GM19463 (cell line): ENCODE measurements around the gene TMEM203.
"Not testable (repeated sequence)": the region's sequence is repeated elsewhere in the genome, so short reads cannot be mapped to it uniquely, and the experiment has no call there.

ENCODE experiments used
- ATAC-seq: cut with Tn5 transposase; IDR thresholded peaks from one replicate; pipeline ENCODE4 v1.9.1; 2021; ENCODE audit warnings: mild to moderate bottlenecking, moderate library complexity; ENCODE audit not compliant: unreplicated experiment

Gene TMEM203

DNA sequence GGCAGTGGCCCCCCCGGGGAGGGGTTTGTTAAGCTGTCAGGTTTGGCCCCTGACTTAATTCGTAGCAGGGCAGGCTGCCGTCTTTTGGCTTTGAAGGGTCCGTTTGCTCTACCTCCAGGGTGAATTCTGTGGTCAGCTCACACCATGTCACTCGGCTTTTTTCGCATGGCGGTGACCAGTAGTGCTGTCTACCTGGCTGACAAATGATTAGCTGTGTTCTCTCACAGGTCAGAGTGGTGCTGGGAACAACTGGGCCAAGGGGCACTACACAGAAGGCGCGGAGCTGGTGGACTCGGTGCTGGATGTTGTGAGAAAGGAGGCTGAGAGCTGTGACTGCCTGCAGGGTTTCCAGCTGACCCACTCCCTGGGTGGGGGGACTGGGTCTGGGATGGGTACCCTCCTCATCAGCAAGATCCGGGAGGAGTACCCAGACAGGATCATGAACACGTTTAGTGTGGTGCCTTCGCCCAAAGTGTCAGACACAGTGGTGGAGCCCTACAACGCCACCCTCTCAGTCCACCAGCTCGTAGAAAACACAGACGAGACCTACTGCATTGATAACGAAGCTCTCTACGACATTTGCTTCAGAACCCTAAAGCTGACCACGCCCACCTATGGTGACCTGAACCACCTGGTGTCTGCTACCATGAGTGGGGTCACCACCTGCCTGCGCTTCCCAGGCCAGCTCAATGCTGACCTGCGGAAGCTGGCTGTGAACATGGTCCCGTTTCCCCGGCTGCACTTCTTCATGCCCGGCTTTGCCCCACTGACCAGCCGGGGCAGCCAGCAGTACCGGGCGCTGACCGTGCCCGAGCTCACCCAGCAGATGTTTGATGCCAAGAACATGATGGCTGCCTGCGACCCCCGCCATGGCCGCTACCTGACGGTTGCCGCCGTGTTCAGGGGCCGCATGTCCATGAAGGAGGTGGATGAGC is 37.1 kb upstream of the TMEM203 start:
- ATAC-seq, result no peak

DNA sequence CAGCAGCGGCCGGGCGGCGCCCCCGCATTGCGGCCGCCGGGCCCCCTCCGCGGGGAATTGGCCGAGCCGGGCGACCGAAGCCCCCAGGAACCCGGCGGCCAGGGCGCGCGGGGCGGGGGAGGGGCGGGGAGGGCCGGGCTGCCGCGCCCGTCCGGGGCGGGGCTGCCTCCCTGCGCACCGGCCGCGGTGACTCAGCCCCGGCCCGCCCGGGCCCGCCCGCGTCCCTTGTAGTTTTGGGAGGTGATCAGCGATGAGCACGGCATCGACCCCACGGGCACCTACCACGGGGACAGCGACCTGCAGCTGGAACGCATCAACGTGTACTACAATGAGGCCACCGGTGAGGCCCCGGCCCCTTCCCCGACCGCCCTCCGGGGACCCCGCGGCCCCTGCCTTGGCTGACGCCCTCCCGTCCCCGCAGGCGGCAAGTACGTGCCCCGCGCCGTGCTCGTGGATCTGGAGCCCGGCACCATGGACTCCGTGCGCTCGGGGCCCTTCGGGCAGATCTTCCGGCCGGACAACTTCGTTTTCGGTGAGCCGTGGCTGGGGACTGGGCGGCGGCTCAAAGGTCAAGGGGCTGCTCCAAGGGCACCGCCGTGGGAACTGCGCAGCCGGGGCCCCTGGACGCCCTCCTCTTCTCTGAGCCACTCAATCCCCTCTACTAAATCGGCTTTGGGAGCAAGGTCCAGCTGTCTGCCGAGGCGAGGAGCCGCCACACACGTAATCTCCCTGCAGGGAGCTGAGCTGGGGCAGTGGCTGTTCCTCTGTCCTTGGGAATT is 36.2 kb upstream of the TMEM203 start:
- ATAC-seq, result peak; percentile 1

DNA sequence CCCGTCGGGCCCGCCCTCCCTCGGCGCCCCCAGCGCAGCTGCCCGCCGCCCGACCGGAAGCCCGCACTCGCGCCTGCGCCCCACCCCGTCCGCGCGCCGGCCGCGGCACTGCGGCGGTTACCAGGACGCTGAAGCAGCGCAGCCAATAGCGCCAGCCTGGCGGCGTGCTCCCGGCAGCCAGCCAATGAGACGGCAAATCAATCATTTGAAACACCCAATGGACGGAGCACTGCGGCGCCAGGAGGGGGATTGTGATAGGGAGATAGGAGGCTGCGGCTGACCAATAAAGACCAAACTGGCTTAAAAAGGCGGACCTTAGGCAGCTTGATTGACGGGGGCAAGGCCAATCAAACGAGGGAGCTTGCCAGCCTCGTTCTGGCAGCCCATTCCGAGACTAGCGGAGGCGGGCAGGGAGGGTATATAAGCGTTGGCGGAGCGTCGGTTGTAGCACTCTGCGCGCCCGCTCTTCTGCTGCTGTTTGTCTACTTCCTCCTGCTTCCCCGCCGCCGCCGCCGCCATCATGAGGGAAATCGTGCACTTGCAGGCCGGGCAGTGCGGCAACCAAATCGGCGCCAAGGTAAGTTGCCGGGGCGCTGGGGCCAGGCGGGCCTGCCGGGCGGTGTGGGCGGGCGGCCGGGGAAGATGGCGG is 35.5 kb upstream of the TMEM203 start, which contains the start of gene TUBB4B:
Gene TUBB4B (plus strand): TSS at position 447 of the 649 bp plus-strand sequence. CDS start 74 bp downstream, at position 521.
- peak; percentile 77 for ATAC-seq

DNA sequence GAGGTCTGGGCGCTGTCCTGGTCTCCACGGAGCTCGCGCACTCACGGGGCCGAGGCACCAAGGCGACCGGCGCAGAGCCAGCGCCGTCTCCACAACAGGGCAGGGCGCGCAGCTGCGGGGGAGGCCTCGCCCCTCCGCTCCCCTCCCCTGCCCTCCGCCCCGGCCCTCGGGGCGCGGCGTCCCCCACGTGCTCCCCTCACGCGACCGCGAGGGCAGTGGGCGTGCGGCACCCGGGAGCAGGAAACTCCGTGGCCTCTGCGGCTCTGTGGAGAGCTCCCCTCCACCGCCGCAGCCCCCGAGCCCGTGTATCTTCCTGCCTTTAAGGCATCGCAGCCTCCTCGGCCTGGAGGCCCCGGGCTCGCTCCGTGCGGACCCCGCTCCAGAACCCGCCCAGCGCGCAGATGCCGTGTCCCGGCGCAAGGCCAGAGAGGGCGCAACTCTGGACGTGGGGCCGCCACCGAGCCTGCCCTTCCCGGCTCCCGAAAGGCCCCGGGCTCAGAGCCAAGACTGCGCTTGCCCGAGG is 34.9 kb upstream of the TMEM203 start:
- ATAC-seq, result peak; percentile 25

DNA sequence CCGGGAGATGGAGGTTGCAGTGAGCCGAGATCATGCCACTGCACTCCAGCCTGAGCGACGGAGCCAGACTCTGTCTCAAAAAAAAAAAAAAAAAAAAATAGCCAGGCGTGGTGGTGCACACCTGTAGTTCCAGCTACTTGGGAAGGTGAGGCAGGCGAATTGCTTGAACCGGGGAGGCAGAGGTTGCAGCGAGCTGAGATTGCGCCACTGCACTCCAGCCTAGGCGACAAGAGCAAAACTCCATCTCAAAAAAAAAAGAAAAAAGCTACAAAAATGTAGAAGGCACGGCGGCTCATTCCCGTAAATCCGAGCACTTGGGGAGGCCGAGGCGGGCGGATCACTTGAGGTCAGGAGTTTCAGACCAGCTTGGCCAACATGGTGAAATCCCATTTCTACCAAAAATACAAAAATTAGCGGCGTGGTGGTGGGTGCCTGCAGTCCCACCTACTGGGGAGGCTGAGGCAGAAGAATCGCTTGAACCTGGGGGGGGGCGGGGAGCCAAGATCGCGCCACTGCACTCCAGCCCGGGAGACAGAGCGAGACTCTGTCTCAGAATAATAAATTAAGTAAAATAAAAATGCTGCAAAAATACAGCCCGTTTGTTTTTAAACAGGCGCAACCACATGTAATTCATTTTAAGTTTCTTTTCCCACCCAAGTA is 34.2 kb upstream of the TMEM203 start:
- ATAC-seq, result not testable (repeated sequence)

DNA sequence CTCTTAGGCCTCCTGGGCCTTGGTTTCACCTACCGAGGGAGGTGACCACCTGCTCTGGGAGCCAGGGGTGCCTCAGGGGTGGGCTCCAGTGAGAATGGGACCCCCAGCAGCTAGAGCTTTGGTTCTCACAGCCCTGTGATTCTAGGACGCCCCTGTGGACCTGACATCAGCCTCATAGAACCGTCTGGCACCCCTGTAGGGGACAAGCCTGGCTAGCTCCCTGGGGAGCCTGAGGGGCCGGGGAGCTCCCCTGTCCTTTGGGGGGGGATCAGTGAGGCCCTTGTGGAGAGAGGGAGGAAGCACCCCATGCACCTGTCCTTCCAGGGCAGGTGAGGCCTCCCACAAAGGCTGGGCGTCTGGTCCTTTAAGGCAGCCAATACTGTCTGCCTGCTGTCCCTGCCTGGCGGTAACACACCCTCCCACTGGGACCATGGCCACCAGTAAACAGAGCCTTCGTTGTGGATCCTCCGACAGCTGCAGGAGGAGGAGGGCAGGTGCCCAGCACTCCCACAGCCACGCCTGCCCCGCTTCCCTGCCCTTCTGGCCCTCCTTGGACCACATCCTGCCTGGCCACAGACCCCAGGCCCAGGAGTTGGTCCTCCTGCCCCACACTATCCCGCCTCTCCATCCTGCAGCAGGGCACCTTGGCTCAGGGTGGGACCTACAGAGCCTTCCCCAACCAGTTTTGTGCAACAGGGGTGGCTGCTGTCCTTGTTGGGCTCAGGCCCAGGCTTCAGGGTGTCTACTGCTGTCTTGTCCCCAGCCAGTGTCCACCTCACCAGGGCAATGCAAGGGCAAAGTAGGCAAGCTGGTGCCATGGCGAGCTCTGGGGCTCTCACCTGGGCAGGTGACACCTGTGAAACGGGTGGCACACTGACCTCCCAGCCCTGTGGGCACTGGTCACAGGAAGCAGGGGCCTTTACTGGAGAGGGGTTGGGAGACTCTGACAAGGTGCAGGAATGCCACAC is 32.6 kb upstream of the TMEM203 start:
- no peak for ATAC-seq

DNA sequence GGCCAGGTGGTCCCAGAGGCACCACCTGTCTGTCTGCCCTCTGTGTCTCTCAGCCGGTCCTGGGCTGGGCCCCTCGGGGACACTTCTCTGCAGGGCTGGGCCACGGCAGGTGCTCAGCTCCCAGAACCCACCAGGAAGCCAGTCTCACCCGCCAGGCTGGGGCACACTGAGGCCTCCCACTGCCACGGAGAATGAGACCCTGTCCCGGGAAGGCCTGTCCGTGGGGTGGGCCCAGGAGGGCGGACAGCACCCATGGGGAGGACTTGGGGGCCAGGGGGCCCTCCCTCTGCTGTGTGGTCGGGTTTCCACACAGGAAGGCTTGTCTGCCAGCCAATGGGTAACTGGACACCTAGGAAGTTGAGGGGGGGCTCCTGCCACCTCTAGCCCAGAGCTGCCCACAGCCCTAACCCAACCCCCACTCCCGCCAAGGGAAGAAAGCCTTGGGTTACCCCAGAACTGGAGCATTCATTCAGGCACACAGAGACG is 31.5 kb upstream of the TMEM203 start:
- no peak for ATAC-seq

DNA sequence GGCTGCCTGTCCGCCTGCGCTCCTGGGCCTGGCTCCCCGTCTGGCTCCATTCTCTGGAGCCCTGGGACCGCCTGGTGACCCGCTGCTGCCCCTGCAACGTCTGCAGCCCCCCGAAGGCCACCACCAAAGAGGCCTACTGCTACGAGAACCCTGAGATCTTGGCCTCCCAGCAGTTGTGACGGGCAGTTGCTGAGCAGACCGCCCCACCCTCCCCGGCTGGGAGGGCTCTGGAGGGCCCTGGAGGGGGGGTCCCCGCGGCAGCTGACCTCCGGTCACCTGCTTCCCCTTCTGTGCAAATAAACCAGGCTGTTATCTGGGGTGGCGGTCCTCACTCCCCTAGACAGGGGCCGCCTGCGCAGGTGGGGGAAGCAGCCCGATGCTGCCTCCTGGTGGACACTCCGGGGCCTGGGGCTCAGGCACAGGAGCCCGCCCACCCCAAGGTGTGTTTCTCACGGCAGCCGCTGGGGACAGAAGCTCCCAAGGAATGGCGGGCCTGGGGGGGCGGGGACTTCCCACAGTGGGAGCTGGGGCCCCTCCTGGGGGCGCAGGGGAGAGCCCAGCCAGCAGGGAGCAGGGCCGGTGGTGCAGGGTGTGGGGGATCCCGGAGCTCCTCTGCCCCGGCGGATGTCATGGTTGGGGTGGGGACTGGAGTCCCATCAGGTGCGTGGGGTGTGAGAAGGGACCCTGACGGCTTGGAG is 30.9 kb upstream of the TMEM203 start:
- ATAC-seq, result no peak

DNA sequence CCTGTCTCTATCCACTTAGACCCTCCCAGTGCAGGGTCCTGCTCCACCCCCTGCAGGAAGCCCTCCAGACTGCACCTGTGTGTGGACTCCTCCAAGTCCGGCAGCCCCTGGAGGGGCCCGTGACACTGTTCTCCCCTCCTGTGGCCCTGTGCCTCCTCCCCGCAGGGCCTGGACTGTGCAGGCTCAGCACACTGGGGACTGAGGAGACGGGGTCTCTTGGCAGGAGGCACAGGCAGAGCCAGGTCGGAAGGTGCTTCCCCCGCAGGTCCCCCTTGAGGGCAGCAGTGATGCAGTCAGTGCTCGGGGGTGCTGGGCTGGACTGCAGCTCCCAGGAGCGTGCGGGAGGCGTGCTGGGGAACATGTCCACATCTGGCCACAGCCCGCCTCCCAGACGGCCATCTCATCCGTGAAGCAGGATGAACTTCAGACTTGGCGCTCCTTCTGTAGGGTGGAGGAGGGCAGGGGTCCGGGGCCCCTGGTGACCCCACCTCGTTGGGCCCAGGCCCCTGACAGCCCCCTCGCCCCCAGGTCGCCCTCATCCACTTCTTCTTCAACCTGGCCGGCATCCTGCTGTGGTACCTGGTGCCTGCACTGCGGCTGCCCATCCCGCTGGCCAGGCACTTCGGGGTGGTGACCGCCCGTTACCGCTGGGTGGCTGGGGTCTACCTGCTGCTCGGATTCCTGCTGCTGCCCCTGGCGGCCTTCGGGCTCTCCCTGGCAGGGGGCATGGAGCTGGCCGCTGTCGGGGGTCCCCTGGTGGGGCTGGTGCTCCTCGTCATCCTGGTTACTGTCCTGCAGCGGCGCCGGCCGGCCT is 30.2 kb upstream of the TMEM203 start:
- ATAC-seq, result no peak

DNA sequence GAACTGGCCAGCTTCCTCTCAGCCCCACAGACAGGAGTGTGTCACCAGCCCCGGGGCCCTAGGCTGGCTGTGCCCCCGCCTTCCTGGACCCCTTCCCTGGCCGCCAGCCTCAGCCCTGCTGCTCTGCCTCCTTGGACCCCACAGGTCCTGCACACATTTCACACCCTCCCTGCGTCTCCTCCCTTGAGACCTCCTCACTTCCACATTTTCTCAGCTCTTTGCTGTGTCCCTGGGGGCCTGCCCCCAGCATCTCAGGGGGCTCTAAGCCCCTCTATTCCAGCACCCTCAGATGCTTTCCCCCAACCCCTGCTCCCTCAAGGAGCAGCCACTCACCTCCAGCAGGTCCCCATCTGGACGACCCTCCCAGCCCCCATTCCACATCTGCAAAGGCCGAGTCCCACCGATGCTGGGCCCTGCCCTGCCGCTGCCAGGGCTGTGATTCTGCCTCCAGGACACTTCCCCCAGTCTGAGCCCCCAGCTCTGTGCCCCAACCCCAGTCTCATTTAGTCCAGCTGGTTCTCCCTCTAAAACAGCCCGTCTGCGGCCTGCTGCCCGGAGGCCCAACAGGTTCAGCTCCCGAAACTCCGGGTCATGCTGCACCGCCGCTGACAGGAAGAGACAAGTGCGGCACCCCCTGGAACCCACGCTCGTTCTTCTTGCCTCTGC is 29.4 kb upstream of the TMEM203 start:
- ATAC-seq, result no peak

DNA sequence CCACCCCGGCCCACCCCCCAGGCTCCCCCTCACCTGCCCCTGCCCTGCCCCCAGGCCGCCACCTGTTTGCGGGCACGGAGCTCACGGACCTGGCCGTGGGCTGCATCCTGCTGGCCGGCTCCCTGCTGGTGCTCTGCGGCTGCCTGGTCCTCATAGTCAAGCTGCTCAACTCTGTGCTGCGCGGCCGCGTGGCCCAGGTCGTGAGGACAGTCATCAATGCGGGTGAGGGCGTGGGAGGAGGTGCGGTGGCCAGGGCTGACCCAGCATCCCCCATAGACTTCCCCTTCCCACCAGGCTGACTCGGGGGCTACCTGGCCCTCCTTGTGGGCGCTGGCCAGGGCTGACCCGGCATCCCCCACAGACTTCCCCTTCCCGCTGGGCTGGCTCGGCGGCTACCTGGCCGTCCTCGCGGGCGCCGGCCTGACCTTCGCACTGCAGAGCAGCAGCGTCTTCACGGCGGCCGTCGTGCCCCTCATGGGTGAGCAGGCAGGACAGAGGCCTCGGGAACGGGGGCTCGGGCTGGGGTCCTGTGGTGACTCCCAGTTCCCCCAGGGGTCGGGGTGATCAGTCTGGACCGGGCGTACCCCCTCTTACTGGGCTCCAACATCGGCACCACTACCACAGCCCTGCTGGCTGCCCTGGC is 28.7 kb upstream of the TMEM203 start:
- ATAC-seq, result no peak

DNA sequence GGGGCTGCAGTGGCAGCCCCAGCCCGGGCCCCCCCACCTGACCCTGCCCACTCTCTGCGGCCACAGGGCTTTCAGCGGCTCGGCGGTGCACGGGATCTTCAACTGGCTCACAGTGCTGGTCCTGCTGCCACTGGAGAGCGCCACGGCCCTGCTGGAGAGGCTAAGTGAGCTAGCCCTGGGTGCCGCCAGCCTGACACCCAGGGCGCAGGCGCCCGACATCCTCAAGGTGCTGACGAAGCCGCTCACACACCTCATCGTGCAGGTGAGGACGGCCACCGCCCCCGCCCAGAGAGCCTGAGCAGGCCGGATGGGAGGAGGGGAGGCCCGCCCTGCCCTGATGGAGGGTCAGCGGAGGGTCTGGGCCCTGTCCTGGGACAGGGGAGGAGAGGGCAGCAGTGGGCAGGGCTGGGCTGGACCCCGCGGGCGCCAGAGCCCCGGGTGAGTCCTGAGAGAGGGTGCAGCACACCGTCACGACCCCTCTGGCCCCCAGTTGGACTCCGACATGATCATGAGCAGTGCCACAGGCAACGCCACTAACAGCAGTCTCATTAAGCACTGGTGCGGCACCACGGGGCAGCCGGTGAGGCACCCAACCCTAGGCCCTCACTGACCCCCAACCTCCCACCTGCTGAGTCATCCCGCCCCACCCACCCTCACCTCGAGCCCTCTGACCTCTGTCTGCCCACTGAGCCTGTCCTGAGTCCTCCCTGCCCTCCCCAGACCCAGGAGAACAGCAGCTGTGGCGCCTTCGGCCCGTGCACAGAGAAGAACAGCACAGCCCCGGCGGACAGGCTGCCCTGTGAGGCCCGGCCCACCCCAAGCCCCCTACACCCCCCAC is 27.9 kb upstream of the TMEM203 start:
- ATAC-seq, result no peak

DNA sequence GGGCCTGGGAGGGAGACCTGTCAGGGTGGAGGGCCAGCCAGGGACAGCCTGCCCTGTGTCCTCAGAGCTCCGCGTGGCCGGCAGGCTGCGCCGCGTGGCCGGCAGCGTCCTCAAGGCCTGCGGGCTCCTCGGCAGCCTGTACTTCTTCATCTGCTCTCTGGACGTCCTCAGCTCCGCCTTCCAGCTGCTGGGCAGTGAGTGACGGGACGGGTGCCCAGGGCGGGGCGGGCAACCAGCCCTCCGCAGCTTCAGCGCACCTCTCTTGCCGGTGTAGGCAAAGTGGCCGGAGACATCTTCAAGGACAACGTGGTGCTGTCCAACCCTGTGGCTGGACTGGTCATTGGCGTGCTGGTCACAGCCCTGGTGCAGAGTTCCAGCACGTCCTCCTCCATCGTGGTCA is 27.1 kb upstream of the TMEM203 start:
- ATAC-seq, result no peak

DNA sequence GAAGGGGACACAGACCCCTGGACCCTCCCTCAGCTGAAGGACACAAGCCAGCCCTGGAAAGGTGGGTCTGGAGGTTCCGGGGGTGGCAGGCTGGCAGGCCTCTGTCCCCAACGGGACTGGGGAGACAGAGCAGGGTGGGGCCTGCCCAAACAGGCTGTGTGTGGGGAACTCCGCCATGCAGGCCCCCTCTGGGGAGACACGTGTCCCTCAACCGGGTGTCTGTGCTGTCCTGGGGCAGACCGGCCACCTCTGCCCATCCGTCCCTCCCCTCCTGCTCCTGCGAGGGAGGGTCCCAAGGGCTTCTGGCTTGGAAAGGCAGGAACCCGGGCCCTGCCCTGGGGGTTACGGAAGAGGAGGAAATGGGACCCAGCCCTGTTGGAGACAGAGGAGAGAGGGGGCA is 26.7 kb upstream of the TMEM203 start:
- ATAC-seq, result no peak

DNA sequence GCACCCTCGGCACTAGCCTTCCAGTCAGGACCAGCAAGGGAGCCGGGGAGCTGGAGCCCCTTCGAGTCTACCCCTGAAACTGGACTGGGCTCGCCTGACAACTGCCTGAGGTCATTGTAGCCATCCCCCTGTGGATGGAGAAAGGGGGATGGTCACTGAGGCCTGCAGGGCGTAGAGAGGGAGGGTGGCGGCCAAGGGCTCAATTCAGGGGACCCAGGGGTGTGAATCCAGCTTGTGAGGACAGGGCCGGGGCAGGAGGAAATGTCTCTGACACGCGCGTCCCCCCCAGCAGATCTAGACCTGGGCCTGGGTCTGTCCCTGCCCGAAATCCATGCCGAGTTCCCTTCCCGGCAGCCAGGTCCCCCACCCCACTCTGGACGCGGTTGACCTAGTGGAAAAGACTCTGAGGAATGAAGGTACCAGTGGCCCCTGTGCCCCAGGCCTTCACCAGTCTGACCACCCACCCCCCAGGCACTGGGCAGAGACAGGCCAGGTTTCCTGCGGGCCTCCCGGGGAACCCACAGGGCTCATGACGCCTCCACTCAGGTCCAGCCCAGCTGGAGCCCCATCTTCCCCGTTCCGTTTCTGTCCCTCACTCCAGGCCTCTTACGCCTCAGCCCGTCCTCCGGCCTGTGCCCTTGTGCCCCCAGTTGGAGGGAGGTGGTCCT is 26.1 kb upstream of the TMEM203 start:
- ATAC-seq, result no peak
